Superior temporal gyrus (tissue), 1 donor: ENCODE measurements around the gene KIF15.

Experiments
- DNase-seq: peaks from one replicate; pipeline ENCODE4 v3.0.0-alpha.2; 2016; ENCODE audit errors: extremely low spot score

KIF15 gene

DNA sequence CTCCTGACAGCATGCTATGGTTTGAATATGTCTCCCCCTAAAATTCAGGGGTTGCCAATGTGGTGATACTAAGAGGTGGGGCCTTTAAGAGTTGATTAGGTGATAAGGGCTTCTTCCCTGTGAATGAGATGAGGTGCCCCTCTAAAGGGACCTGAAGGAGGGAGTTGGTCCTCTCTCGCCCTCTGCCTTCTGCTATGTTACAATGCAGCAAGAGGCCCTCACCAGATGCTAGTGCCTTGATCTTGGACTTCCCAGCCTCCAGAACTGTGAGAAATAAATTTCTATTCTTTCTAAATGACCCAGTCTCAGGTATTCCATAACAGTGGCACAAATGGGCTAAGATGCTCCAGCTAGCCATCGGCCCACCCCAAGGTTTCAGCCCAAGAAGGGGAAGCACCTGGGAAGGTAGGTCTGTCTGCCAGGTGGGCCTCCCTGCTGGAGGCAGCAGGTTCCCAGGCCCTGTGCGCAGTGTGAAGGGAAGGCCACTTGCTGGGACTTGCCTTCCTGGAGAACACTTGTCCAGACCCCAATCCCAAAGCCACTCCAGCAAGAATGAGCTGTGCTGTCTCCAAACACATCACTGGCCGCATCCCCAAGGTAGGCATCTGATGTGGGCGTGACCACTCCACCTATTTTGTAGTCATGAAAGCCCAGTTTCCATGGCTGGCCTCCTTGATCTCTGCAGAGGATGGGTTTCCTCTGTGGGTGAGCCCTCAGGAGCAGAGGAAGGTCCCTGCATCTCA lies 121.8 kb downstream of the KIF15 start:
- DNase-seq = no peak

DNA sequence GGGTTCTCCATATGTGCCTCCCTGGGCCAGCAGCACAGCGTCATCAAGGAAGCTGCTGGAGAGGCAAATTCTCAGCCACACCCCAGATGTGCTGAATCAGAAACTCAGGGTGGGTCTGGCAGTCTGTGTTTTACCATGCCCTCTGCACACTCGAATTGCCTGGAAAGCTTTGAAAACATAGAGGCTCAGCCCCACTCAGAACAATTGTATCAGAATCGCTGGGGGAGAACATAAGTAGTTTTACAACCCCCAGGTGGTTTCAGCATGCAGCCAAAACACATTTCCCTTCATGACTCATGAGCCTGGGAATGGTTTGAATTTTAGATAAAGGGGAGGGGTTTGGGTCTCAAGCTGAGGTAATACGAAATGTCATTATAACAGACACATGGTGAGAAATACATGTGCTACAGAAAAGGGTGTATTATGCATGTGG lies 122.4 kb downstream of the KIF15 start:
- no peak for DNase-seq

- DNase-seq = no peak
Measured at GRCh38 chr3:44885618-44886017, 124.0 kb downstream of the KIF15 start.

GRCh38 chr3:44886561-44886960 lies 125.0 kb downstream of the KIF15 start:
- no peak for DNase-seq

- no peak for DNase-seq
Measured at GRCh38 chr3:44887101-44887500, 125.5 kb downstream of the KIF15 start.

DNA sequence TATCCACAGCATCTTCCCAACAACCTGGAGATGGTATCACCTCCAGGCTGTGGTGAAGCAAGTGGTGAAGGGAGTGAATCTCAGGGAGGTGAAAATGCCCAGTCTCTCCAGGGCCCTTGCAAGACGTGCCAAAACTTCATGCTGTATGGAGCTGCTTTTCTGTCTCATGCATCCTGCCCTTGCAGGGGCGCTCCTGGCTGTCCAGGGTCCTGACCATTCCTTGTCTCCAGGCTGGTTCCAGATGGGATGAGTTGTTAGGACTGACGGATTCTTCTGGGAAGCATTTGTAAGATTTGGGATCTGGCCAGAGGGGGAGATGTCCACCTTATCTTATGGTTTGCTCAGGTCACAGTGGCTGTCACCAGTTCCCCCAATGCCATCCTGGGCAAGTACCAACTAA lies 128.7 kb downstream of the KIF15 start:
- DNase-seq = no peak

- no peak for DNase-seq
Measured at GRCh38 chr3:44890852-44891251, 129.3 kb downstream of the KIF15 start.

GRCh38 chr3:44892689-44893088 lies 131.1 kb downstream of the KIF15 start:
- DNase-seq = no peak

GRCh38 chr3:44893097-44893496 lies 131.5 kb downstream of the KIF15 start:
- no peak for DNase-seq

DNA sequence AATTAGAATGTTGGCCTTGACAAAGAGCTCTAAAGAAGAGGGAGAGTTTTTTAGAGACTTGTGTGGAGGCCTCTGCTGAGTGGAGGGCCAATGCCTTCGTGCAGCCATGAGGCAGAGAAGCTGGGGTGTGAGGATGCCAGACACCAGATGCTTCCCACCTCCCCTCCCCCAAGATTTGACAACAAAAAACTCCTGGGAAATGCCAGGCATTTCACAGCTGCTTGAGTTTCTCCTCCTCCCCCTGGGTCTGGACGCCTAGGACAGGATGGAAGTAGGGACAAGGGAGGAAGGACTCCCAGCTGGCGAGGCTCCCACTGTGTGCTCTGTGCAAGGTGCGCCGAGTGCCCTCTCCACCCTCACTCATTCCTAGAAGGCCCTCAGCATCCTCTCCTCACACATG lies 132.9 kb downstream of the KIF15 start:
- DNase-seq = no peak

DNA sequence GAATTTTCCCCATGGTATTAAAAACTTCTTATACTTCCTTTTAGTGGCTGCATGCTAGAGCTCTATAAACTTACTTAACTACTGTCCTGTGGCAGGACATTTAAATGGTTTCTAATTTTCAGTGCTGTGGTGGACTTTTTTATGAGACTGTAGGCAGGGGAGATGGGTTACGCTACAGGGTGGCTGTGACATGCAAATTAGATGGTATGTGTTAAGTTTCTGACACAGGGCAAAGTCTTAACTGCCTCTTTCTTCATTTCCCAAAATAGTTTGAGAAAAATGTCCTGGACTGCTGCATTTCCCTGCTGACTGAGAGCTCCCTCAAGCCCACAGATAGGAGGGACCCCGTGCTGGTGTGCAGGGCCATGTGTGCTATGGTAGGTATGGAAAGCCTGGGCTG lies 134.8 kb downstream of the KIF15 start:
- no peak for DNase-seq

GRCh38 chr3:44899683-44900367 lies 138.2 kb downstream of the KIF15 start:
- no peak for DNase-seq

GRCh38 chr3:44902628-44903027 lies 141.0 kb downstream of the KIF15 start:
- no peak for DNase-seq
